ENCODE data around the gene TAOK1. TPM values are rescaled to one million over a fixed set of nuclear protein-coding genes. Genes with fewer than 3 reads are reported as not detected.

The TAOK1 gene
- total and polyA plus RNA-seq, 2 experiments from 2014 or later = 5.8 to 43.1 TPM

DNA sequence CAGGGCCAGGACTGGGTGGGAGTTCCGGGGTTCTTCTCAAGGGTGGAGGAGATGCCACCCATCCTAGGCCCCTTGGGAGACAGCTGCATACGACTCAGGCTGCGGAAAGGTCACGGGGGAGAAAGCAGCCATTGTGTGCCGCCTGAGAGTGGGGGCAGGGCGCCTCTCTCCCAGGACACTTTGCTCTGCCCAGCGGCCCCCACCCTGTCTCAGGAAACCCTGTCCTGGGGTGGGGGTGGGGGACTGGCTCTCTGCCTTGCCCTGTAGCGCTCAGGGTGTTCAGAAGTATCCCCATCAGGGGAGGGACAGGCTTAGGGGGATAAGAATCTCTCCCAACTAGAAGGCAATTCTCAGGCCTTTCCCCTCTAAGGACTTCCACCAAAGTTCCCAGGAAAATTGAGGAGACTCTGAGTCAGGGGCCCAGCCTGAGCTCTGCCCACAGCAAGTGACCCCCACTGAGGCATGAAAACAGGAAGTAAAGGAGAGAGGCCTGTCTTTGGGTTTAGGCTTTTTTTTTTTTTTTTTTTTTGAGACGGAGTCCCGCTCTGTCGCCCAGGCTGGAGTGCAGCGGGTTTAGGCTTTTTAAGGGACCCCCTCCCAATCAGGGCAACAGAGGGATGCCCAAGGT is 194.4 kb downstream of the TAOK1 start:
- no peaks in the 10 kb centered on the region for H3K36me3 ChIP-seq
- no peak for DNase-seq (ENCODE audit: low read depth in 1 of 2, low spot score in 1 of 2)

DNA sequence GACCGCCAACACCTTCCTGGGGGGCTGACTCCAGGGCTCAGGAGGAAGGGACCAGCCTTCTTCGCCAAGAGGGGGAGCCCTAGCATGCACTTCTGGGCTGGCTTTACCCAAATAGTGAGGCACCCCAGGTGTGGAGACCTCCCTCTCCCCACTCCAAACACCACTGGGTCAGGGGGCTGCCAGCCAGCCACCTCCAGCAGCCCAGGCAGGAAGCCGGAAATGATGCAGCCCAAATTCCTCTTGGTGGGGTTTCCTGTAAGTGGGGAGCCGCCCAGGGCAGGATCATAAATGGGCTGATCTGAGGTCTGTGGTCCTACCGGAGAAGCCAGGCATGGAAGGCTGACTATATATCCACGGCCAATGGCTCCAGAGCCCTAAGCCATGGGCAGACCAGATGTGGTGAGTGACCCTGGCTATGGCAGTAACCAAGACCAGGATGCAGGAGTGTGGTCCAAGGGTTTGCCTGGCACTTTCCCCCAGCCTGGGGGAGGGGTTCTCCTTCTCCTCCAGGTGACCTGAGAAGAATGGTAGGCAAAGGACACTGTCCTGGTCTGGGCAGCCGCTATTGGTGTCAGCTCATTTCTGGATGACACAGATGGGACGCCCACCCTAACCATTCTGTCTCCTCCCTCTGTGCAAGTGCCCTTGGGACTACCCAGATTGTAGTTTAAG is 195.1 kb downstream of the TAOK1 start:
- Histone ChIP-seq H3K36me3 (no peaks in the 10 kb centered on the region), H3K4me3 (no peak overlapping the region), H3K9me3 (ENCODE audit: low read depth) (no peaks in the 10 kb centered on the region), H3K27ac (no peak overlapping the region), H3K4me1 (ENCODE audit: low read depth) (peaks cover 11% of the 10 kb centered on the region), H3K27me3 (no peaks in the 10 kb centered on the region)
- peak in 1 of 2 donors; percentile 45 for DNase-seq (ENCODE audit: low read depth in 1 of 2, low spot score in 1 of 2)
- TF ChIP-seq CTCF (IDR thresholded peaks at IDR 0.05; ENCODE audit: low read depth, low read length) = peak; percentile 38

More for the DNA sequence above, 194.4 kb downstream of the TAOK1 start:
- no peak overlapping the region for H3K4me3 ChIP-seq
- H3K27ac ChIP-seq = no peak overlapping the region
- no peak for TF ChIP-seq CTCF (IDR thresholded peaks at IDR 0.05; ENCODE audit: low read depth, low read length)
- H3K9me3 ChIP-seq (ENCODE audit: low read depth) = no peaks in the 10 kb centered on the region
- H3K4me1 ChIP-seq (ENCODE audit: low read depth) = peaks cover 7% of the 10 kb centered on the region
- no peaks in the 10 kb centered on the region for H3K27me3 ChIP-seq

GRCh38 chr17:29586676-29587469 is 196.7 kb downstream of the TAOK1 start:
- no peak overlapping the region for H3K27ac ChIP-seq
- H3K9me3 ChIP-seq (ENCODE audit: low read depth) = no peaks in the 10 kb centered on the region
- H3K27me3 ChIP-seq = no peaks in the 10 kb centered on the region
- H3K4me3 ChIP-seq = no peak overlapping the region
- DNase-seq (ENCODE audit: low read depth in 1 of 2, low spot score in 1 of 2) = no peak
- H3K4me1 ChIP-seq (ENCODE audit: low read depth) = peaks cover 18% of the 10 kb centered on the region
- TF ChIP-seq CTCF (IDR thresholded peaks at IDR 0.05; ENCODE audit: low read depth, low read length) = no peak
- H3K36me3 ChIP-seq = no peaks in the 10 kb centered on the region

- no peak for DNase-seq (ENCODE audit: low read depth in 1 of 2, low spot score in 1 of 2)
- H3K36me3 ChIP-seq = no peaks in the 10 kb centered on the region
- H3K4me1 ChIP-seq (ENCODE audit: low read depth) = peaks cover 18% of the 10 kb centered on the region
- no peaks in the 10 kb centered on the region for H3K27me3 ChIP-seq
- TF ChIP-seq CTCF (IDR thresholded peaks at IDR 0.05; ENCODE audit: low read depth, low read length) = no peak
- no peak overlapping the region for H3K4me3 ChIP-seq
- no peak overlapping the region for H3K27ac ChIP-seq
- no peaks in the 10 kb centered on the region for H3K9me3 ChIP-seq (ENCODE audit: low read depth)
Measured at GRCh38 chr17:29587591-29587990, 197.4 kb downstream of the TAOK1 start.

DNA sequence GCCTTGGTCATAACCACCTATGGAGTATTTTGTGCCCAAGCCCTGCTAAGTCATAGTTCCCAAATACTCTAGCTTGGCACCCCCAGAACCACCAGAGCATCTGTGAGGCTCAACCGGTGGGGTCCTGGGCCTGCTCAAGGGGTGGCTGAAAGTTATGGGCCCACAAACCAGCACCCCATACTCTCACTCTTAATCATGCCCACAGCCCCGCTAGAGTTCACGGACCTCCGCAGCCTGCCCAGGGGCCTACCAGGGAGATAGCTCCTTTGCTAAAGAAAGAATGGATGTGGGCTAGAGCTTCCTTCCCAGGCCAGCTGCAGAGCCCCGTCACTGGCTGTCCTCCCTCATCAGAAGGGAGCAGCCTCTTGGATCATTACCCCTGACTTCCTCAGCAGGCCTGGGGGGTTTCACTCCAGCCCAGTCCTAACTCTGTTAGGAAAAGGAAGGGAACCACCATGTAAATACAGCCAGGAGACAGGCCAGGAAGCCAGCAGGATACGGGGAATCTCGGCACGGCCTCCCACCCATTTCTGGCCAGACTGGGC is 197.9 kb downstream of the TAOK1 start:
- TF ChIP-seq CTCF (IDR thresholded peaks at IDR 0.05; ENCODE audit: low read depth, low read length) = no peak
- Histone ChIP-seq H3K36me3 (no peaks in the 10 kb centered on the region), H3K27ac (no peak overlapping the region), H3K27me3 (no peaks in the 10 kb centered on the region), H3K4me3 (peak overlapping the region; percentile 46), H3K4me1 (ENCODE audit: low read depth) (peaks cover 18% of the 10 kb centered on the region), H3K9me3 (ENCODE audit: low read depth) (no peaks in the 10 kb centered on the region)
- no peak for DNase-seq (ENCODE audit: low read depth in 1 of 2, low spot score in 1 of 2)

Measured in cardiac muscle cell (in vitro differentiated cells and primary cell).